Lower lobe of right lung (tissue), 2 donors: ENCODE data around the gene TTC39C. TPM values are rescaled to one million over a fixed set of nuclear protein-coding genes. Genes with fewer than 3 reads are reported as not detected.
"Not testable (repeated sequence)": the region's sequence is repeated elsewhere in the genome, so short reads cannot be mapped to it uniquely, and the experiment has no call there.

Experiments
- ATAC-seq, 2 donors: fragments of 200-7000 bp; cut with Tn5 transposase; one replicate each; pipeline ENCODE4 v1.9.1; 2020 to 2022; ENCODE audit warnings: mild to moderate bottlenecking in 2 of 2, moderate library complexity in 2 of 2
- DNase-seq: peaks from one replicate; pipeline ENCODE4 v3.0.0-alpha.2; 2020
- H3K27ac ChIP-seq: fragments of 200-600 bp; one replicate; pipeline ENCODE4 v1.8.0; 2022
- H3K27me3 ChIP-seq: fragments of 200-600 bp; one replicate; pipeline ENCODE4 v1.8.0; 2022; ENCODE audit warnings: low read depth
- H3K36me3 ChIP-seq: fragments of 200-600 bp; one replicate; pipeline ENCODE4 v1.8.0; 2022; ENCODE audit warnings: mild to moderate bottlenecking
- H3K4me1 ChIP-seq: fragments of 200-600 bp; one replicate; pipeline ENCODE4 v1.8.0; 2022
- H3K4me3 ChIP-seq: fragments of 200-600 bp; one replicate; pipeline ENCODE4 v1.8.0; 2022; ENCODE audit warnings: mild to moderate bottlenecking
- H3K9me3 ChIP-seq: fragments of 200-600 bp; one replicate; pipeline ENCODE4 v1.8.0; 2022
- intact Hi-C: fragments of 100-400 bp; cut with DNase I; formaldehyde crosslinking; loops from one replicate; pipeline ENCODE4 v1.11.0; 2022
- total RNA-seq: library from RNA; stranded (reverse); fragmentation: NEBNext Ultra II Directional; extraction: Animal tissue kit (Norgen Biotek cat#: 25700); gene quantifications from one replicate; pipeline ENCODE4 v1.2.1, GENCODE V29; 2021
- TF ChIP-seq, protein P1 (sequence below): fragments of 200-600 bp; IDR thresholded peaks from one replicate; pipeline ENCODE4 v1.8.0; 2022; ENCODE audit warnings: antibody characterized with exemption, mild to moderate bottlenecking
- donor health status: DM: no; HTN: yes; CAD: no; lungs with severe emphysema.

TTC39C gene
- total RNA-seq, 1 donor from 2014 or later = 14.6 TPM

GRCh38 chr18:24056506-24056905 lies 42.0 kb downstream of the TTC39C start:
- H3K27ac ChIP-seq = no peak overlapping the region
- H3K4me1 ChIP-seq = peaks cover 12% of the 10 kb centered on the region
- H3K9me3 ChIP-seq = no peaks in the 10 kb centered on the region
- no peak for DNase-seq
- intact Hi-C loops = no loop called here
- TF ChIP-seq, protein P1, sequence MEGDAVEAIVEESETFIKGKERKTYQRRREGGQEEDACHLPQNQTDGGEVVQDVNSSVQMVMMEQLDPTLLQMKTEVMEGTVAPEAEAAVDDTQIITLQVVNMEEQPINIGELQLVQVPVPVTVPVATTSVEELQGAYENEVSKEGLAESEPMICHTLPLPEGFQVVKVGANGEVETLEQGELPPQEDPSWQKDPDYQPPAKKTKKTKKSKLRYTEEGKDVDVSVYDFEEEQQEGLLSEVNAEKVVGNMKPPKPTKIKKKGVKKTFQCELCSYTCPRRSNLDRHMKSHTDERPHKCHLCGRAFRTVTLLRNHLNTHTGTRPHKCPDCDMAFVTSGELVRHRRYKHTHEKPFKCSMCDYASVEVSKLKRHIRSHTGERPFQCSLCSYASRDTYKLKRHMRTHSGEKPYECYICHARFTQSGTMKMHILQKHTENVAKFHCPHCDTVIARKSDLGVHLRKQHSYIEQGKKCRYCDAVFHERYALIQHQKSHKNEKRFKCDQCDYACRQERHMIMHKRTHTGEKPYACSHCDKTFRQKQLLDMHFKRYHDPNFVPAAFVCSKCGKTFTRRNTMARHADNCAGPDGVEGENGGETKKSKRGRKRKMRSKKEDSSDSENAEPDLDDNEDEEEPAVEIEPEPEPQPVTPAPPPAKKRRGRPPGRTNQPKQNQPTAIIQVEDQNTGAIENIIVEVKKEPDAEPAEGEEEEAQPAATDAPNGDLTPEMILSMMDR = no peak
- ATAC-seq = no peak
- no peaks in the 10 kb centered on the region for H3K36me3 ChIP-seq
- H3K27me3 ChIP-seq = no peaks in the 10 kb centered on the region
- H3K4me3 ChIP-seq = no peak overlapping the region

GRCh38 chr18:24057804-24058203 lies 43.2 kb downstream of the TTC39C start:
- intact Hi-C loops = no loop called here
- no peak for ATAC-seq
- H3K4me1 ChIP-seq = peaks cover 8% of the 10 kb centered on the region
- H3K27me3 ChIP-seq = no peaks in the 10 kb centered on the region
- no peaks in the 10 kb centered on the region for H3K36me3 ChIP-seq
- H3K9me3 ChIP-seq = no peaks in the 10 kb centered on the region
- no peak overlapping the region for H3K27ac ChIP-seq
- DNase-seq = no peak
- TF ChIP-seq, protein P1 = no peak
- H3K4me3 ChIP-seq = no peak overlapping the region

GRCh38 chr18:24059385-24059784 lies 44.8 kb downstream of the TTC39C start:
- not testable (repeated sequence) for DNase-seq, ATAC-seq, H3K27me3 ChIP-seq

GRCh38 chr18:24060644-24061043 lies 46.1 kb downstream of the TTC39C start:
- H3K27me3 ChIP-seq = no peaks in the 10 kb centered on the region
- H3K9me3 ChIP-seq = no peaks in the 10 kb centered on the region
- peaks cover 2% of the 10 kb centered on the region for H3K4me1 ChIP-seq
- TF ChIP-seq, protein P1 = no peak
- H3K36me3 ChIP-seq = no peaks in the 10 kb centered on the region
- no peak overlapping the region for H3K27ac ChIP-seq
- intact Hi-C loops = no loop called here
- no peak for DNase-seq
- no peak overlapping the region for H3K4me3 ChIP-seq
- ATAC-seq = peak in 1 of 2 donors; percentile 16

More at GRCh38 chr18:24059385-24059784, 44.8 kb downstream of the TTC39C start:
- H3K27ac ChIP-seq, H3K9me3 ChIP-seq, H3K4me3 ChIP-seq, H3K36me3 ChIP-seq, H3K4me1 ChIP-seq, intact Hi-C loops: not testable (repeated sequence)

GRCh38 chr18:24063121-24063731 lies 48.7 kb downstream of the TTC39C start:
- Histone ChIP-seq H3K4me3 (no peak overlapping the region), H3K4me1 (no peaks in the 10 kb centered on the region), H3K9me3 (no peaks in the 10 kb centered on the region), H3K27ac (no peak overlapping the region), H3K27me3 (no peaks in the 10 kb centered on the region), H3K36me3 (peaks cover 9% of the 10 kb centered on the region)
- DNase-seq (no peak), ATAC-seq (no peak)
- TF ChIP-seq, protein P1 = no peak
- intact Hi-C loops = no loop called here

DNA sequence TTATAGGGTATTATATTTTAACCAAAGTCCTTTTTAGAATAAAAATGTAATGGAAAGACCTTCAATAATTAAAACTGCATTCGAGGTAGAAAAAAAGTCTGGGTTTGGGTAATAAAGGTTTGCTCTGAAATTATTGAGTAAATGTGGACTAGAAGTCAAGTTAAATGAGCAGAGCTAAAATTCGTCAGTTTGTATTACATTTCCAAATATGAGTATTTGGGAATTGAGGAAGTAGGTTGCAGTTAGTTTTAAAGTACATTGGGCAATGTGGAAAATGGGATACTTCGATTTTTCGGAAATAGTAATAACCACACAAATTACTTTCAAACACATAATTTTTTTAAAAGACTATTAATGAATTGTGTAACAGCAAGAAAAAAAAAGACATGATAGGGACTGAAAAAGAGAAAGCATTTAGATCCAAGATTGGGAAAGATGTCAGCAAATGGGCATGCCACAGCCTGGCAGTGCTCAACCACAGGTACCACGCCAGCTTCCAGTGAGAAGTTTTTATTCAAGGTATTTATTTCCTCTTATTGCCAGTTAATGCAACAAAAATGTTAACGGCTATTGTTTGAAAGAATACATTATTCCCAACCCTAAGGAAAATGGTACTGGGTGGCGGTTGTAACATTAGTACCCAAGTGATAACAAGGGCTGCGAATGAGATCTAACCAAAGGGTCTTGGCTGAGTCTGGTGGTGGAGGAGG lies 50.0 kb downstream of the TTC39C start:
- ATAC-seq = no peak
- Histone ChIP-seq H3K27me3 (no peaks in the 10 kb centered on the region), H3K36me3 (peaks cover 9% of the 10 kb centered on the region), H3K9me3 (no peaks in the 10 kb centered on the region), H3K4me3 (no peak overlapping the region), H3K27ac (no peak overlapping the region), H3K4me1 (no peaks in the 10 kb centered on the region)
- DNase-seq = no peak
- TF ChIP-seq, protein P1 = no peak
- intact Hi-C loops = no loop called here
